ENCODE measurements around the gene SLC2A1. TPM values are rescaled to one million over a fixed set of nuclear protein-coding genes. Genes with fewer than 3 reads are reported as not detected.
A peak's percentile ranks its signal among the peaks of the same experiment; 100 is the strongest.
"Not testable (repeated sequence)": the region's sequence is repeated elsewhere in the genome, so short reads cannot be mapped to it uniquely, and the experiment has no call there.

SLC2A1 gene
- total and polyA plus RNA-seq, 5 donors from 2014 or later: 22.0 to 60.2 (median 24.9) TPM

GRCh38 chr1:42910985-42911384 is 47.7 kb downstream of the SLC2A1 start:
- no peak overlapping the region for H3K27ac Mint-ChIP-seq
- peaks cover 4% of the 10 kb centered on the region for H3K27me3 ChIP-seq (ENCODE audit: control insufficient read depth, insufficient read depth, low read length)
- H3K9me3 Mint-ChIP-seq: peaks cover 0 to 10% (median 0%) of the 10 kb centered on the region in 7 donors
- H3K9me3 ChIP-seq (ENCODE audit: control insufficient read depth in 2 of 2, low read length in 2 of 2): peaks cover 6 to 12% of the 10 kb centered on the region in 2 experiments
- H3K4me1 ChIP-seq (ENCODE audit: control insufficient read depth, insufficient read depth, low read length, poor library complexity, severe bottlenecking): no peaks in the 10 kb centered on the region
- no peak overlapping the region for H3K4me3 Mint-ChIP-seq
- H3K4me3 ChIP-seq (ENCODE audit: low read depth, low read length): no peak overlapping the region
- no peak for DNase-seq
- H3K36me3 ChIP-seq (ENCODE audit: control insufficient read depth, insufficient read depth, low read length): no peaks in the 10 kb centered on the region
- H3K27ac ChIP-seq (ENCODE audit: insufficient read depth, low read length, poor library complexity, severe bottlenecking): no peak overlapping the region
- H3K27me3 Mint-ChIP-seq: peaks cover 24% of the 10 kb centered on the region
- H3K36me3 Mint-ChIP-seq: no peaks in the 10 kb centered on the region
- ATAC-seq (ENCODE audit: low read depth in 2 of 2): no peak
- peaks cover 3 to 4% (median 4%) of the 10 kb centered on the region in 4 donors for H3K4me1 Mint-ChIP-seq

GRCh38 chr1:42908046-42908445 is 50.6 kb downstream of the SLC2A1 start:
- Mint-ChIP-seq H3K27ac (no peak overlapping the region), H3K27me3 (peaks cover 8% of the 10 kb centered on the region), H3K4me3 (no peak overlapping the region), H3K36me3 (no peaks in the 10 kb centered on the region), H3K9me3 (peaks cover 0 to 2% (median 0%) of the 10 kb centered on the region in 7 donors), H3K4me1 (no peaks in the 10 kb centered on the region)
- Histone ChIP-seq H3K27me3 (ENCODE audit: control insufficient read depth, insufficient read depth, low read length) (no peaks in the 10 kb centered on the region), H3K36me3 (ENCODE audit: control insufficient read depth, insufficient read depth, low read length) (no peaks in the 10 kb centered on the region), H3K4me3 (ENCODE audit: low read depth, low read length) (no peak overlapping the region), H3K9me3 (ENCODE audit: control insufficient read depth in 2 of 2, low read length in 2 of 2) (no peaks in the 10 kb centered on the region), H3K27ac (ENCODE audit: insufficient read depth, low read length, poor library complexity, severe bottlenecking) (no peak overlapping the region), H3K4me1 (ENCODE audit: control insufficient read depth, insufficient read depth, low read length, poor library complexity, severe bottlenecking) (no peaks in the 10 kb centered on the region)
- ATAC-seq (ENCODE audit: low read depth in 2 of 2): no peak
- DNase-seq: no peak

GRCh38 chr1:42904434-42904833 is 54.2 kb downstream of the SLC2A1 start:
- Mint-ChIP-seq H3K9me3 (peaks cover 0 to 5% (median 0%) of the 10 kb centered on the region in 7 donors), H3K27ac (no peak overlapping the region), H3K36me3 (no peaks in the 10 kb centered on the region), H3K4me1 (no peaks in the 10 kb centered on the region), H3K27me3 (peaks cover 14% of the 10 kb centered on the region), H3K4me3 (no peak overlapping the region)
- Histone ChIP-seq H3K36me3 (ENCODE audit: control insufficient read depth, insufficient read depth, low read length) (no peaks in the 10 kb centered on the region), H3K4me1 (ENCODE audit: control insufficient read depth, insufficient read depth, low read length, poor library complexity, severe bottlenecking) (no peaks in the 10 kb centered on the region), H3K27me3 (ENCODE audit: control insufficient read depth, insufficient read depth, low read length) (peaks cover 5% of the 10 kb centered on the region), H3K4me3 (ENCODE audit: low read depth, low read length) (no peak overlapping the region), H3K9me3 (ENCODE audit: control insufficient read depth in 2 of 2, low read length in 2 of 2) (peaks cover 0 to 1% of the 10 kb centered on the region in 2 experiments), H3K27ac (ENCODE audit: insufficient read depth, low read length, poor library complexity, severe bottlenecking) (no peak overlapping the region)
- ATAC-seq (ENCODE audit: low read depth in 2 of 2) (no peak), DNase-seq (no peak)

- not testable (repeated sequence) for H3K4me3 Mint-ChIP-seq, H3K4me1 Mint-ChIP-seq
- peaks cover 32% of the 10 kb centered on the region for H3K27me3 Mint-ChIP-seq
Measured at GRCh38 chr1:42899960-42900359, 58.7 kb downstream of the SLC2A1 start.

GRCh38 chr1:42891465-42892138 is 67.1 kb downstream of the SLC2A1 start:
- H3K27me3 Mint-ChIP-seq: peaks cover 9% of the 10 kb centered on the region
- no peak overlapping the region for H3K4me3 ChIP-seq (ENCODE audit: low read depth, low read length)
- H3K9me3 ChIP-seq (ENCODE audit: control insufficient read depth in 2 of 2, low read length in 2 of 2): no peaks in the 10 kb centered on the region
- H3K27me3 ChIP-seq (ENCODE audit: control insufficient read depth, insufficient read depth, low read length): no peaks in the 10 kb centered on the region
- no peak overlapping the region for H3K27ac ChIP-seq (ENCODE audit: insufficient read depth, low read length, poor library complexity, severe bottlenecking)
- DNase-seq: no peak
- H3K9me3 Mint-ChIP-seq: peaks cover 0 to 1% (median 0%) of the 10 kb centered on the region in 7 donors
- H3K27ac Mint-ChIP-seq: peak overlapping the region in 1 of 3 donors; percentile 39
- H3K4me1 Mint-ChIP-seq: no peaks in the 10 kb centered on the region
- no peak overlapping the region for H3K4me3 Mint-ChIP-seq
- no peaks in the 10 kb centered on the region for H3K36me3 ChIP-seq (ENCODE audit: control insufficient read depth, insufficient read depth, low read length)
- H3K36me3 Mint-ChIP-seq: no peaks in the 10 kb centered on the region
- no peaks in the 10 kb centered on the region for H3K4me1 ChIP-seq (ENCODE audit: control insufficient read depth, insufficient read depth, low read length, poor library complexity, severe bottlenecking)
- ATAC-seq (ENCODE audit: low read depth in 2 of 2): no peak

More at GRCh38 chr1:42899960-42900359, 58.7 kb downstream of the SLC2A1 start:
- H3K27ac Mint-ChIP-seq; H3K9me3 ChIP-seq (ENCODE audit: control insufficient read depth in 2 of 2, low read length in 2 of 2); H3K27ac ChIP-seq (ENCODE audit: insufficient read depth, low read length, poor library complexity, severe bottlenecking); H3K4me3 ChIP-seq (ENCODE audit: low read depth, low read length); H3K27me3 ChIP-seq (ENCODE audit: control insufficient read depth, insufficient read depth, low read length); H3K36me3 ChIP-seq (ENCODE audit: control insufficient read depth, insufficient read depth, low read length); H3K4me1 ChIP-seq (ENCODE audit: control insufficient read depth, insufficient read depth, low read length, poor library complexity, severe bottlenecking); ATAC-seq (ENCODE audit: low read depth in 2 of 2); DNase-seq: not testable (repeated sequence)
- Mint-ChIP-seq H3K9me3 (peaks cover 0 to 19% (median 12%) of the 10 kb centered on the region in 7 donors), H3K36me3 (peaks cover 11% of the 10 kb centered on the region)

GRCh38 chr1:42889264-42889663 is 69.4 kb downstream of the SLC2A1 start:
- no peak overlapping the region for H3K27ac Mint-ChIP-seq
- Histone ChIP-seq H3K27ac (ENCODE audit: insufficient read depth, low read length, poor library complexity, severe bottlenecking) (no peak overlapping the region), H3K27me3 (ENCODE audit: control insufficient read depth, insufficient read depth, low read length) (no peaks in the 10 kb centered on the region), H3K4me3 (ENCODE audit: low read depth, low read length) (no peak overlapping the region), H3K4me1 (ENCODE audit: control insufficient read depth, insufficient read depth, low read length, poor library complexity, severe bottlenecking) (no peaks in the 10 kb centered on the region), H3K36me3 (ENCODE audit: control insufficient read depth, insufficient read depth, low read length) (no peaks in the 10 kb centered on the region), H3K9me3 (ENCODE audit: control insufficient read depth in 2 of 2, low read length in 2 of 2) (no peaks in the 10 kb centered on the region)
- no peaks in the 10 kb centered on the region for H3K9me3 Mint-ChIP-seq
- ATAC-seq (ENCODE audit: low read depth in 2 of 2): no peak
- DNase-seq: no peak
- H3K36me3 Mint-ChIP-seq: no peaks in the 10 kb centered on the region
- peaks cover 9% of the 10 kb centered on the region for H3K27me3 Mint-ChIP-seq
- H3K4me1 Mint-ChIP-seq: no peaks in the 10 kb centered on the region
- no peak overlapping the region for H3K4me3 Mint-ChIP-seq

GRCh38 chr1:42888013-42888633 is 70.5 kb downstream of the SLC2A1 start:
- Mint-ChIP-seq H3K4me1 (no peaks in the 10 kb centered on the region), H3K27me3 (peaks cover 9% of the 10 kb centered on the region), H3K27ac (no peak overlapping the region), H3K4me3 (no peak overlapping the region), H3K9me3 (no peaks in the 10 kb centered on the region), H3K36me3 (no peaks in the 10 kb centered on the region)
- DNase-seq (no peak), ATAC-seq (ENCODE audit: low read depth in 2 of 2) (no peak)
- H3K4me1 ChIP-seq (ENCODE audit: control insufficient read depth, insufficient read depth, low read length, poor library complexity, severe bottlenecking): no peaks in the 10 kb centered on the region
- H3K27me3 ChIP-seq (ENCODE audit: control insufficient read depth, insufficient read depth, low read length): peaks cover 2% of the 10 kb centered on the region
- no peak overlapping the region for H3K27ac ChIP-seq (ENCODE audit: insufficient read depth, low read length, poor library complexity, severe bottlenecking)
- no peaks in the 10 kb centered on the region for H3K9me3 ChIP-seq (ENCODE audit: control insufficient read depth in 2 of 2, low read length in 2 of 2)
- H3K4me3 ChIP-seq (ENCODE audit: low read depth, low read length): no peak overlapping the region
- no peaks in the 10 kb centered on the region for H3K36me3 ChIP-seq (ENCODE audit: control insufficient read depth, insufficient read depth, low read length)

GRCh38 chr1:42887366-42887765 is 71.3 kb downstream of the SLC2A1 start:
- DNase-seq (no peak), ATAC-seq (ENCODE audit: low read depth in 2 of 2) (no peak)
- no peak overlapping the region for H3K4me3 ChIP-seq (ENCODE audit: low read depth, low read length)
- peaks cover 9% of the 10 kb centered on the region for H3K27me3 Mint-ChIP-seq
- no peaks in the 10 kb centered on the region for H3K4me1 Mint-ChIP-seq
- no peaks in the 10 kb centered on the region for H3K36me3 Mint-ChIP-seq
- H3K4me1 ChIP-seq (ENCODE audit: control insufficient read depth, insufficient read depth, low read length, poor library complexity, severe bottlenecking): no peaks in the 10 kb centered on the region
- H3K9me3 ChIP-seq (ENCODE audit: control insufficient read depth in 2 of 2, low read length in 2 of 2): no peaks in the 10 kb centered on the region
- no peaks in the 10 kb centered on the region for H3K9me3 Mint-ChIP-seq
- H3K27ac Mint-ChIP-seq: no peak overlapping the region
- no peak overlapping the region for H3K4me3 Mint-ChIP-seq
- peaks cover 2% of the 10 kb centered on the region for H3K27me3 ChIP-seq (ENCODE audit: control insufficient read depth, insufficient read depth, low read length)
- H3K36me3 ChIP-seq (ENCODE audit: control insufficient read depth, insufficient read depth, low read length): no peaks in the 10 kb centered on the region
- no peak overlapping the region for H3K27ac ChIP-seq (ENCODE audit: insufficient read depth, low read length, poor library complexity, severe bottlenecking)
